Cerebellar cortex (tissue), 1 donor: ENCODE data around the gene MYO15B.

Source experiments
- DNase-seq: peaks from one replicate; pipeline ENCODE4 v3.0.0-alpha.2; 2015; ENCODE audit warnings: low spot score

Gene MYO15B

GRCh38 chr17:75587675-75588595, at the start of gene MYO15B:
Gene MYO15B (plus strand): TSS chr17:75587800. CDS start chr17:75588058, 258 bp downstream.
- DNase-seq: no peak

GRCh38 chr17:75539967-75540729, 47.5 kb upstream of the MYO15B start:
- DNase-seq: no peak

- DNase-seq: no peak
These were observed 46.6 kb upstream of the MYO15B start for GRCh38 chr17:75540923-75541503.

- no peak for DNase-seq
These were observed 45.4 kb upstream of the MYO15B start for GRCh38 chr17:75542229-75542628.

- DNase-seq: no peak
These were observed 44.8 kb upstream of the MYO15B start for GRCh38 chr17:75542728-75543336.

GRCh38 chr17:75544250-75544649, 43.4 kb upstream of the MYO15B start:
- DNase-seq: no peak

- DNase-seq: no peak
These were observed 41.4 kb upstream of the MYO15B start for GRCh38 chr17:75546181-75546580.

- DNase-seq: no peak
These were observed 40.5 kb upstream of the MYO15B start for GRCh38 chr17:75547091-75547490.

- DNase-seq: no peak
These were observed 38.8 kb upstream of the MYO15B start for GRCh38 chr17:75548813-75549212.

GRCh38 chr17:75549246-75550138, 38.1 kb upstream of the MYO15B start:
- no peak for DNase-seq

GRCh38 chr17:75550139-75550465, 37.5 kb upstream of the MYO15B start:
- no peak for DNase-seq

GRCh38 chr17:75551266-75551665, 36.3 kb upstream of the MYO15B start:
- no peak for DNase-seq

- peak; percentile 22 for DNase-seq
These were observed 34.9 kb upstream of the MYO15B start for GRCh38 chr17:75552425-75553294.

- DNase-seq: no peak
These were observed 34.1 kb upstream of the MYO15B start for GRCh38 chr17:75553295-75554110.

- no peak for DNase-seq
These were observed 31.9 kb upstream of the MYO15B start for GRCh38 chr17:75555679-75556153.

- DNase-seq: peak; percentile 88
These were observed 30.3 kb upstream of the MYO15B start for GRCh38 chr17:75557075-75557851.

- no peak for DNase-seq
These were observed 29.5 kb upstream of the MYO15B start for GRCh38 chr17:75557852-75558665.
